ENCODE results near the gene DGKH.

DNA sequence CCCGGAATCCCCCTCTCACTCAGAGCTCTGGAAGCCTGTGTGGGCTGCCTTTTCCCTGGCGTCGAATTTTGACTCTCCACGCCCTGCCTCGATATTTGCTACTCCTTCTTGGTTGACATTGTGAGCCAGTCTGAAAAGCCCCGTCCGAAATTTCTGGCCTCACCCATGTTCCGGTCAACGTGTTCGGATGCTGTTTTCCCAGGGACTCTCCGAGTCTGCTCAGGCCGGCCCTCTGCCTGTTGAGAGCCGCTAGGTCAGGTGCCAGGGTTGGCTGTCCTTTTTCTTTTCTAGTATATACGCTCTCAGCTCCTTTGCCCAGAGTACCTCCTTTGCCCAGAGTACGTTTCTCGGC is 6.8 kb upstream of the DGKH start:
- TF ChIP-seq ZNF354B (CRISPR knock-in tag; IDR thresholded peaks at IDR 0.05), result no peak
- no peak for TF ChIP-seq FOXJ3 (CRISPR knock-in tag; IDR thresholded peaks at IDR 0.05)

Measured in K562 (cell line).